Fibroblast of mammary gland (primary cell): Measurements from ENCODE around the gene PTPRN2.

Experiments used
- DNase-seq: peaks from one replicate; pipeline ENCODE4 v3.0.0-alpha.2; 2010; ENCODE audit warnings: low read depth
- H3K4me3 ChIP-seq: 2 replicates; pipeline ENCODE4 v1.5.1; 2011; ENCODE audit warnings: low read depth, mild to moderate bottlenecking, low read length, moderate library complexity; ENCODE audit not compliant: control insufficient read depth
- TF ChIP-seq, protein P1 (sequence below): conservative IDR thresholded peaks from 2 replicates; pipeline ENCODE4 v1.5.1; 2011; ENCODE audit warnings: low read depth, low read length, inconsistent platforms; ENCODE audit not compliant: control insufficient read depth, insufficient read depth

PTPRN2 gene

DNA sequence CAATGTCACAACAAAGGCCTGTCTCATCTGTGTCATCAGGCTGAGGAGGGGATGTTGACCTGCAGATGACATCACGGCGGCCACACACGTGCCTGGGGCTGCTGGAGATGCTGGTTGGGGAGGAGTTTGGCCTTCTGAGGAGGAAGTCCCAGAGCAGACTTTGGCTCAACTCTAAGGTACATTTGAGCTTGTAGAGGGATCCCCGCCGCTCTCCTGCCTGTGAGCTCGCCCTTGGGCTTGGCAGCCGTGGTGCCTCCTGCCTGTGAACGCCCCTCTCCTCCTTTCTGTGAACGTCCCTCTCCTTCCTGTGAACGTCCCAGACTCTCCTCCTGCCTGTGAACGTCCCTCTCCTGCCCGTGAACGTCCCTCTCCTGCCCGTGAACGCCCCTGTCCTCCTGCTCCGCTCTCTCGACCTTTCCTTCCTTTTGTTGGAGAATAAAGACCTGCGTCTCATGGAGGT, 1074.4 kb downstream of the PTPRN2 start:
- TF ChIP-seq, protein P1, sequence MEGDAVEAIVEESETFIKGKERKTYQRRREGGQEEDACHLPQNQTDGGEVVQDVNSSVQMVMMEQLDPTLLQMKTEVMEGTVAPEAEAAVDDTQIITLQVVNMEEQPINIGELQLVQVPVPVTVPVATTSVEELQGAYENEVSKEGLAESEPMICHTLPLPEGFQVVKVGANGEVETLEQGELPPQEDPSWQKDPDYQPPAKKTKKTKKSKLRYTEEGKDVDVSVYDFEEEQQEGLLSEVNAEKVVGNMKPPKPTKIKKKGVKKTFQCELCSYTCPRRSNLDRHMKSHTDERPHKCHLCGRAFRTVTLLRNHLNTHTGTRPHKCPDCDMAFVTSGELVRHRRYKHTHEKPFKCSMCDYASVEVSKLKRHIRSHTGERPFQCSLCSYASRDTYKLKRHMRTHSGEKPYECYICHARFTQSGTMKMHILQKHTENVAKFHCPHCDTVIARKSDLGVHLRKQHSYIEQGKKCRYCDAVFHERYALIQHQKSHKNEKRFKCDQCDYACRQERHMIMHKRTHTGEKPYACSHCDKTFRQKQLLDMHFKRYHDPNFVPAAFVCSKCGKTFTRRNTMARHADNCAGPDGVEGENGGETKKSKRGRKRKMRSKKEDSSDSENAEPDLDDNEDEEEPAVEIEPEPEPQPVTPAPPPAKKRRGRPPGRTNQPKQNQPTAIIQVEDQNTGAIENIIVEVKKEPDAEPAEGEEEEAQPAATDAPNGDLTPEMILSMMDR: no peak
- no peak for DNase-seq
- H3K4me3 ChIP-seq: no peak overlapping the region

DNA sequence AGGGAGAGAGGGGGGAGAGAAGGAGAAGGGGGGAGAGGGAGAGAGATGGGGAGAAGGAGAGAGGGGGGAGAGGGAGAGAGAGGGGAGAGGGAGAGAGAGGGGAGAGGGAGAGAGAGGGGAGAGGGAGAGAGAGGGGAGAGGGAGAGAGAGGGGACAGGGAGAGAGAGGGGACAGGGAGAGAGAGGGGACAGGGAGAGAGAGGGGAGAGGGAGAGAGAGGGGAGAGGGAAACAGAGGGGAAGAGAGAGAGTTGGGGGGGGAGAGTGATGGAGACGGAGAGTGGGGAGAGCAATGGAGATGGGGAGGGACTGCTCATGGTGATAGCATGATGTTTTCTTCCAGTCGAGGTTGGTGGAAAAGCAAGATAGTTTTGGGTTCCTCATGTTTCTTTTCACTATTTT, 1078.4 kb downstream of the PTPRN2 start:
- DNase-seq: no peak
- TF ChIP-seq, protein P1: no peak
- no peak overlapping the region for H3K4me3 ChIP-seq

DNA sequence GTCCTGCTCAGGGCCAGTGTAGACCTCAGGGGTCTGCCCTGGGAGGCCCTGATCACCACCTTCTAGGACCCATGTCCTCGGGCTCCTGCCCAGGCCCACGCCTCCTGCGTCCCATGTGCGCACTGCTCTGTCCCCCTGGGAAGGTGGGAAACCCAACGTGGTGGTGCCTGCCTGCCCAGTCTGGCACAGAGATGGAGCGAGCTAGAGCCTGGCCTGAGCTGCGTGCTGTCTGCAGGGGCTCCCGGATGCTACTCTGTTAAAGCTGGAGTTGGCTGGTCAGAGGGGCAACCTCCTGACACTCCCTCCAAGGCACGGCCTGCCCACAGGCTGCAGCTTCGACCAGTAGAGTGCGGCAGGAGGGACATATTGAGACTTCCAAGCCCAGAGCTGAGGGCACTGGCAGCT, 1079.1 kb downstream of the PTPRN2 start:
- no peak for DNase-seq
- no peak overlapping the region for H3K4me3 ChIP-seq
- TF ChIP-seq, protein P1: no peak

DNA sequence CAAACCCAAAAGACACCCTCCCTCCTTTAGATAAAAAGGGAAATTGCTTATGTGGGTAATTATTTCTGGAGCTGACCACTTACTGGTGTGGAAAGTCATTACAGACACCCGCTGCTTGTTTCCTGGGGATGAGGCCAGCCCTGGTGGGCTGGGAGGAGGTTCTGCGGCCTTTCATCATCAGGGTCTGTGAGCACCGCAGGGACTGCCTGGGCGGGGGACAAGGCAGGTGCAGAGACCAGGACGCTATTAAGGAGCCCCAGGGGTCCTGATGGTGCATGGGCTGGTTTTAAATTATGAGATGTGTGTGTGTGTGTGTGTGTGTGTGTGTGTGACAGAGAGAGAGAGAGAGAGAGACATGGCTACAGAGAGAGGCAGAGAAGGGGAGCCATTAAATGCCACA, 1079.6 kb downstream of the PTPRN2 start:
- TF ChIP-seq, protein P1: no peak
- H3K4me3 ChIP-seq: no peak overlapping the region
- DNase-seq: no peak

DNA sequence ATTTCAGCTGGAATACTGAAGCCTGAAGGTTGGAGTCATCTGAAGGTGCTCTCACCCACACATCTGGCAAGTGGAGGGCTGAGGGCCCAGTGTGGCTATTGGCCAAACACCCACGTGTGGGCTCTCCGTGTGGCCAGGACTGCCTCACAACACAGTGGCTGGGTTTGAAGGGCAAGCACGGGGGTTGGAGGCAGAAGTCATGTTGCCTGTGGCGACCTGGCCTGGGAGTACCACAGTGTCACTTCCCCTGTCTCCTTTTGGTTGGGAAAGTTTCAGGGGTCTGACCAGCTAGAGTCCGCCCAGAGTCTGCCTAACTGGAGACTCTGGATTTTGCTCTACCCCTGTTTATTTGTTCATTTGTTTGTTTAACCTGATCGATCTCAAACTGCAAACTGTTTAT, 1081.4 kb downstream of the PTPRN2 start:
- no peak for DNase-seq
- TF ChIP-seq, protein P1: no peak
- no peak overlapping the region for H3K4me3 ChIP-seq

DNA sequence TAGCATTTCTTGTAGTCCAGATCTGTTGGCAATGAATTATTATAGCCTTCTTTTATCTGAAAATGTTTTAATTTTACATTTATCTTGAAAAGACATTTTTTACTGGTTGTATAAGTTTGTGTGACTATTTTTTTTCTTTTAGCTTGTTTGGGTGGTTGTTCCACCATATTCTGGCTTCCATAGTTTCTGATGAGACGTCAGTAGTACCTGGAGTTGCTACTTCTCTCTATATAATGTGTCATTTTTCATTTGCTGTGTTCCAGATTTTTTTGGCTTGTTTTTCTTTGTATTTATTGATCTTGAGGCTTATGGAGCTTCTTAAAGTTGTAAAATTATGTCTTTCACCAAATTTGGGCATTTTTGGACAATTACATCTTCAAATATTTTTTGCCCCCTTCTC, 1082.0 kb downstream of the PTPRN2 start:
- H3K4me3 ChIP-seq: no peak overlapping the region
- DNase-seq: no peak
- TF ChIP-seq, protein P1: no peak

DNA sequence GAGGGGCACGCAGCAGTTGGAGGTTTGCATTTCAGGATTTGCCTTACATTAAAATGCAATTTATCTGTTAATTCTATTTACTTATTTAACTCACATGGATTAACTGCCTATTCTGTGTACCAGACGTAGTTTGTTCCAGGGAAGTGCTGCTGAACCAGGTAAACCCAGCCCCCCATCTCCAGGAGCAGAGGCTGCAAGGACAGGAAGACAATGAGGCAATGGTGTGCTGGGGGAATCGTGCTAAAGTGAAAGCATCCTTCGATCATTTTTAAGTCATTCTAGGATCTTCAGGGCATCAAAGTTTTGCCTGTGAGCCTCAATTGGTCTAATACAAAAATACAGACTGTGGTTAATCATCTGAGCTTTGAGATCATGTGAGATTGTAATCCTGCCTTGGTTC, 1084.4 kb downstream of the PTPRN2 start:
- no peak for DNase-seq
- TF ChIP-seq, protein P1: no peak
- no peak overlapping the region for H3K4me3 ChIP-seq
